Neural cell (in vitro differentiated cells): ENCODE results near the gene LHB. TPM values are rescaled to one million over a fixed set of nuclear protein-coding genes. Genes with fewer than 3 reads are reported as not detected.

Experiments used
- H2AFZ ChIP-seq: fragments of 200-600, 300-800 bp; sonication (generic), shearing (Covaris generic); 2 replicates; pipeline ENCODE4 v1.6.0; 2014; ENCODE audit warnings: low read depth, mild to moderate bottlenecking, antibody characterized with exemption, low read length, moderate library complexity
- H3F3A ChIP-seq: fragments of 200-600 bp; shearing (Covaris generic); 2 replicates; pipeline ENCODE4 v1.6.1; 2016; ENCODE audit warnings: mild to moderate bottlenecking, moderate library complexity, mixed read lengths, antibody characterized with exemption, low read length; ENCODE audit not compliant: insufficient read depth, poor library complexity, severe bottlenecking
- H3K27ac ChIP-seq: fragments of 200-600, 300-800 bp; sonication (generic), shearing (Covaris generic); 2 replicates; pipeline ENCODE4 v1.5.1; 2014; ENCODE audit warnings: mild to moderate bottlenecking, low read length, moderate library complexity
- H3K27me3 ChIP-seq: fragments of 300-800, 200-600 bp; sonication (generic), shearing (Covaris generic); 2 replicates; pipeline ENCODE4 v1.6.0; 2014; ENCODE audit warnings: mild to moderate bottlenecking, low read depth, low read length, moderate library complexity; ENCODE audit not compliant: insufficient read depth
- H3K36me3 ChIP-seq: fragments of 300-800, 200-600 bp; sonication (generic), shearing (Covaris generic); 2 replicates; pipeline ENCODE4 v1.5.1; 2014; ENCODE audit warnings: mild to moderate bottlenecking, antibody characterized with exemption, low read length, moderate library complexity; ENCODE audit not compliant: insufficient read depth
- H3K4me2 ChIP-seq: fragments of 300-800, 200-600 bp; sonication (generic), shearing (Covaris generic); 2 replicates; pipeline ENCODE4 v1.6.0; 2014; ENCODE audit warnings: mild to moderate bottlenecking, low read length
- H3K4me3 ChIP-seq: fragments of 300-800, 200-600 bp; sonication (generic), shearing (Covaris generic); 2 replicates; pipeline ENCODE4 v1.5.1; 2014; ENCODE audit warnings: mild to moderate bottlenecking, low read length, moderate library complexity
- H3K79me2 ChIP-seq: fragments of 200-600 bp; shearing (Covaris generic); replicated peaks from 2 replicates; pipeline ENCODE4 v1.6.0; 2014; ENCODE audit warnings: mild to moderate bottlenecking, low read length, moderate library complexity; ENCODE audit not compliant: insufficient read depth
- H3K9ac ChIP-seq: fragments of 300-800, 200-600 bp; sonication (generic), shearing (Covaris generic); 2 replicates; pipeline ENCODE4 v1.6.1; 2016; ENCODE audit warnings: mild to moderate bottlenecking, low read length, mixed read lengths
- H3K9me2 ChIP-seq: fragments of 200-600 bp; shearing (Covaris generic); 2 replicates; pipeline ENCODE4 v1.6.1; 2016; ENCODE audit warnings: mild to moderate bottlenecking, low read length, mixed read lengths; ENCODE audit not compliant: insufficient read depth
- H3K9me3 ChIP-seq: fragments of 200-600, 300-800 bp; sonication (generic), shearing (Covaris generic); 2 replicates; pipeline ENCODE4 v1.6.1; 2016; ENCODE audit warnings: mild to moderate bottlenecking, mixed run types, low read length, moderate library complexity, mixed read lengths
- H4K20me1 ChIP-seq: fragments of 200-600 bp; shearing (Covaris generic); 2 replicates; pipeline ENCODE4 v1.6.1; 2016; ENCODE audit warnings: mild to moderate bottlenecking, mixed run types; ENCODE audit not compliant: insufficient read depth
- EP300 ChIP-seq: fragments of 450-650 bp; conservative IDR thresholded peaks from 2 replicates; pipeline ENCODE4 v1.6.1; 2014; ENCODE audit warnings: antibody characterized with exemption, mild to moderate bottlenecking, moderate library complexity; ENCODE audit not compliant: poor library complexity, severe bottlenecking
- EZH2 ChIP-seq: fragments of 200-600, 300-800 bp; shearing (Covaris generic), sonication (generic); IDR thresholded peaks from 2 replicates; pipeline ENCODE4 v1.6.1; 2014; ENCODE audit warnings: antibody characterized with exemption, low read length, borderline replicate concordance, mild to moderate bottlenecking; ENCODE audit not compliant: insufficient read depth, poor library complexity, severe bottlenecking
- MXI1 ChIP-seq: fragments of 450-650 bp; conservative IDR thresholded peaks from 2 replicates; pipeline ENCODE4 v1.6.1; 2014; ENCODE audit warnings: antibody characterized with exemption, mild to moderate bottlenecking; ENCODE audit not compliant: poor library complexity, severe bottlenecking
- POLR2AphosphoS5 ChIP-seq: IDR thresholded peaks from 2 replicates; pipeline ENCODE4 v1.6.1; 2012
- RAD21 ChIP-seq: fragments of 450-650 bp; conservative IDR thresholded peaks from 2 replicates; pipeline ENCODE4 v1.6.1; 2014; ENCODE audit warnings: antibody characterized with exemption, mild to moderate bottlenecking, moderate library complexity
- REST ChIP-seq: IDR thresholded peaks from 2 replicates; pipeline ENCODE4 v1.6.1; 2012; ENCODE audit warnings: borderline replicate concordance
- SMC3 ChIP-seq: fragments of 450-650 bp; conservative IDR thresholded peaks from 2 replicates; pipeline ENCODE4 v1.6.1; 2014; ENCODE audit warnings: antibody characterized with exemption, mild to moderate bottlenecking, moderate library complexity; ENCODE audit not compliant: poor library complexity
- TAF1 ChIP-seq: IDR thresholded peaks from 2 replicates; pipeline ENCODE4 v1.6.1; 2012; ENCODE audit warnings: low read depth
- polyA minus RNA-seq: library from RNA; depleted of rRNA, polyadenylated mRNA; stranded (reverse); fragments of >200 nt; gene quantifications from 2 replicates; pipeline ENCODE4 v1.2.3, GENCODE V29; 2014
- polyA plus RNA-seq: library from polyadenylated mRNA; depleted of rRNA; stranded (reverse); fragments of >200 nt; gene quantifications from 2 replicates; pipeline ENCODE4 v1.2.3, GENCODE V29; 2014
- TF ChIP-seq, protein P1 (sequence below): fragments of 450-650 bp; IDR thresholded peaks from 2 replicates; pipeline ENCODE4 v1.5.1; 2014; ENCODE audit warnings: antibody characterized with exemption, mild to moderate bottlenecking, moderate library complexity; ENCODE audit not compliant: poor library complexity, severe bottlenecking

LHB gene
- polyA plus RNA-seq (not detected in 2 replicates), polyA minus RNA-seq (not detected in 2 replicates)

DNA sequence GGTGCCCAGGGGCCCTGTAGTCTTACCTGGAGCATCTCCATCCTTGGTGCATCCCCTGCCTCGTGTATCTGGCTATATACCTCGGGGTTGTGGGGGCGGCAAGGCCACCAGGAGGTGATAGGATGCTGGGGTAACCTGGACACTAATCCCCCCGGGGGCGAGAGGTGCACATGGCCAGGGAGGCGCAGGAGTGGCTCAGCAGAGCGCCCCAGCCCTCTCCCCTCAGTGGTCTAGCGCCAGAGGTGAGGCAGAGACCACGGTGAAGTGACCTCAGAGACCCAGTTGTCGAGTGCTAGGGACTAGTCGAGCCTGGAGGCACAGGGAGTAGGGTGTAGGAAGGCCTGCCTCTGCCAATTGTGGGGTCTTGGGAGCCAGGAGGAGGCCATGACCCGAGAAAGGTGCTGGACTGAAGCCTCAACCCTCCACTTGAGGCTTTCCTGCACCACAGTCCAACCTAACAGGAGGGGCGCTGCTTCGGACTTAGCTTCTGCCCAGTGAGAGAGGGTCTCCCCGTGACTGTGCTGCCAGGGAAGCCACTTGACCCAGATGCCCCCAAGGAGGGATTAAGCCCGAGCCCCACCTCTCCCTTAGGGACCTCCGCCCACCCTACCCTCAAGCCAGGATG is at the start of gene LHB:
LHB (minus strand) TSS at position 51 of the 625 bp plus-strand sequence; CDS start at position 41, 10 bp downstream.
- Histone ChIP-seq H3K9ac (no peak within 1 kb of the TSS), H3K9me2 (no peaks in the 10 kb centered on the region), H4K20me1 (no peaks in the 10 kb centered on the region), H3K4me2 (no peak within 1 kb of the TSS), H3K9me3 (no peaks in the 10 kb centered on the region), H3K4me3 (no peak within 1 kb of the TSS), H3K27me3 (peaks cover 13% of the 10 kb centered on the region), H3K36me3 (no peaks in the 10 kb centered on the region), H3F3A (no peaks in the 10 kb centered on the region), H2AFZ (no peak within 1 kb of the TSS), H3K79me2 (no peaks in the 10 kb centered on the region), H3K27ac (no peak within 1 kb of the TSS)
- TF ChIP-seq REST = no peak
- TF ChIP-seq EZH2 = no peak
- no peak for TF ChIP-seq POLR2AphosphoS5
- TF ChIP-seq MXI1 = no peak
- no peak for TF ChIP-seq TAF1
- no peak for TF ChIP-seq RAD21
- TF ChIP-seq, protein P1, sequence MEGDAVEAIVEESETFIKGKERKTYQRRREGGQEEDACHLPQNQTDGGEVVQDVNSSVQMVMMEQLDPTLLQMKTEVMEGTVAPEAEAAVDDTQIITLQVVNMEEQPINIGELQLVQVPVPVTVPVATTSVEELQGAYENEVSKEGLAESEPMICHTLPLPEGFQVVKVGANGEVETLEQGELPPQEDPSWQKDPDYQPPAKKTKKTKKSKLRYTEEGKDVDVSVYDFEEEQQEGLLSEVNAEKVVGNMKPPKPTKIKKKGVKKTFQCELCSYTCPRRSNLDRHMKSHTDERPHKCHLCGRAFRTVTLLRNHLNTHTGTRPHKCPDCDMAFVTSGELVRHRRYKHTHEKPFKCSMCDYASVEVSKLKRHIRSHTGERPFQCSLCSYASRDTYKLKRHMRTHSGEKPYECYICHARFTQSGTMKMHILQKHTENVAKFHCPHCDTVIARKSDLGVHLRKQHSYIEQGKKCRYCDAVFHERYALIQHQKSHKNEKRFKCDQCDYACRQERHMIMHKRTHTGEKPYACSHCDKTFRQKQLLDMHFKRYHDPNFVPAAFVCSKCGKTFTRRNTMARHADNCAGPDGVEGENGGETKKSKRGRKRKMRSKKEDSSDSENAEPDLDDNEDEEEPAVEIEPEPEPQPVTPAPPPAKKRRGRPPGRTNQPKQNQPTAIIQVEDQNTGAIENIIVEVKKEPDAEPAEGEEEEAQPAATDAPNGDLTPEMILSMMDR = no peak
- TF ChIP-seq EP300 = no peak
- no peak for TF ChIP-seq SMC3

GRCh38 chr19:49065905-49066512 is 49.1 kb upstream of the LHB start:
- Histone ChIP-seq H3K27me3 (peaks cover 35% of the 10 kb centered on the region), H3K36me3 (no peaks in the 10 kb centered on the region), H4K20me1 (no peaks in the 10 kb centered on the region), H3K9me3 (no peaks in the 10 kb centered on the region), H3K27ac (no peak overlapping the region), H2AFZ (no peak overlapping the region), H3K4me2 (no peak overlapping the region), H3F3A (no peaks in the 10 kb centered on the region), H3K9me2 (no peaks in the 10 kb centered on the region), H3K9ac (no peak overlapping the region), H3K79me2 (no peaks in the 10 kb centered on the region), H3K4me3 (no peak overlapping the region)
- no peak for TF ChIP-seq RAD21
- TF ChIP-seq EP300 = no peak
- no peak for TF ChIP-seq SMC3
- TF ChIP-seq POLR2AphosphoS5 = no peak
- TF ChIP-seq EZH2 = no peak
- no peak for TF ChIP-seq TAF1
